ENCODE measurements around the gene MED16.
"Not testable (repeated sequence)": the region's sequence is repeated elsewhere in the genome, so short reads cannot be mapped to it uniquely, and the experiment has no call there.

MED16 gene

DNA sequence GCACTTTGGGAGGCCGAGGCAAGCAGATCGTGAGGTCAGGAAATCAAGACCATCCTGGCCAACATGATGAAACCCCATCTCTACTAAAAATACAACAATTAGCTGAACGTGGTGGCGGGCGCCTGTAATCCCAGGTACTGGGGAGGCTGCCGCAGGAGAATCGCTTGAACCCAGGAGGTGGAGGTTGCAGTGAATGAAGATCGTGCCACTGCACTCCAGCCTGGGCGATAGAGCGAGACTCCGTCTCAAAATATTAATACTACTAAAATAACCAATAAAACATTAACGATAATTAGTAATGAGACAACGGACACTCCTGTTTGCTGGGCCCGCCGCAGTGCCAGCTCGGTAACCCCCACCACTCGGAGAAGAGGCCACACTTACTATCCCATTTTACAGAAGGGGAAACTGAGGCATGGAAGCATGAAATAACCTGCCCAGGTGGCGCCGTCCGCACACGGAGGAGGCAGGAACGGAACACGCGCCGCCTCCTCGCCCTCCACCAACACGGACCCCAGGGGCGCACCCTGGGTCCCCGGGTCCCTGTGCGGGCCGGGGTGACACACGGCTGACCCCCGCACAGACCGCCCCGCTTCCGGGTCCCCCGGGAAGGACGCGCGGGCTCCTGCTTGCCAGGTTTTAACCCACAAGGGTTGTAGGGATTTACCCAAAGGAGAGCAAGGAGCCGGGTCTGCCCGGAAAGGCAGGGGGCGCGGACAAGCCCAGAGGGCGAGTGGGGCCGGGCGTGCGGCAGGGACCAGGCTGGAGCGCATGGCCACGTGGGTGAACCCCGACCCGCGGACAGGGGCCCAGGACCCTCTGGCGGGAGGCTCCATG, 18.4 kb upstream of the MED16 start:
- no peak for DNase-seq

DNA sequence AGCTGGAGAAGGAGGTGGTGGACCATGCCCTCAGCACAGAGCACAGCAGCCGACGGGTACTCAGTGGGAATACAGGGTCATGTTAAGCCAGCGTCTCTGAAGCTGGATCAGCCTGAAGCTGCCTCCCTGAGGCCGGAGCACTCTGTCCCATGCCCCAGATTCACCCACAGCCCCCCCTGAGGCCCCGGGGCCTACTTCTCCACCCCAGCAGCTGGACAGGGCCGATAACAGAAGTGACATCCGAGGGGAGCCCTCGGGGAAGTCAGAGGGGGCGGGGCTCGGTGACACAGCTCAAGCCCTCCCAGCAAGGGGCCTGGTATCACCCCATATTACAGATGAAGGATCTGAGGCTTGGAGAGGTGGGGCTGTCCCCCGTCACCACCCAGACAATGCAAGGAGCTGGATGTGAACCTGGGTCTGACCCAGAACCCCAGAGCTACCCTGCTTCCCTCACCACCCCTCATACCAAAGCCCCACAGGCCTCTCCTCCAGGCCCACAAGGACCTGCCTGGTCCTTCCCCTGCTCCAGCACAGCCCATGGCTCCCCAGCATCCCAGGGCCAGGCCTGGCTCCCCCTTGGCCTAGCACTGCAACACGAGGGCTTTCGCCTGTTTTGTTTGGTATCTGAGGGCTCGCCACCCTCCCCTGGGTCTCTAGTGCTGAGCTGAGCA, 14.3 kb upstream of the MED16 start:
- DNase-seq: no peak

DNA sequence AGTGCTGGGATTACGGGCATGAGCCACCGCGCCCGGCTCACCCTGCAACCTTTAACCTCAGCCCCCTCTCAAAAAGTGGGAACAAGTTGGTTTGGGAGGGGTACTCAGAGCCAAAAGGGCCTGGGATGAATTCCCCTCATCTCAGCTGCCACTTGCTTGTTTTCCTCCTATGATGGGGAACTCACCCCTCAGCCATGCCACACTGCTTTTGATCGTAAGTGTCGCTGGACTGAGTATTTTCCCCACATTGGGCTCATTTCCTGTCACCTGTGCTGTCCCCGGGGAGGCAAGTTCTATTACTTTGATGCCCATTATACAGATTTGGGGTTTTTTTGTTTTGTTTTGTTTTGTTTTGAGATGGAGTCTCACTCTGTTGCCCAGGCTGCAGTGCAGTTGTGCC, 13.5 kb upstream of the MED16 start:
- DNase-seq: no peak

DNA sequence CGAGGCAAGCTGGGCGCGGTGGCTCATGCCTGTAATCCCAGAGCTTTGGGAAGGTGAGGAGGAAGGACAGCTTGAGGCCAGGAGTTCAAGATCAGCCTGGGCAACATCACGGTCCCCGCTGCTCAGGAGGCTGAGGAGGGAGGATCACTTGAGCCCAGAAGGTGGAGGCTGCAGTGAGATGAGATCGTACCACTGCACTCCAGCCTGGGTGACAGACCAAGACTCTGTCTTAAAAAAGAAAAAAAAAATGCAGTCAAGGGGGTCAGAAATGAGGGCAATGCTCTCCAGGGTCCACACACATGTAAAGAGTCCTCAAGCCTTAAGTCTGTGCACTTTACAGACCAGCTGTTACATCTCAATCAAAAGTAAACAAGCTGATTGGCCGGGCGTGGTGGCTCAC, 11.6 kb upstream of the MED16 start:
- no peak for DNase-seq

DNA sequence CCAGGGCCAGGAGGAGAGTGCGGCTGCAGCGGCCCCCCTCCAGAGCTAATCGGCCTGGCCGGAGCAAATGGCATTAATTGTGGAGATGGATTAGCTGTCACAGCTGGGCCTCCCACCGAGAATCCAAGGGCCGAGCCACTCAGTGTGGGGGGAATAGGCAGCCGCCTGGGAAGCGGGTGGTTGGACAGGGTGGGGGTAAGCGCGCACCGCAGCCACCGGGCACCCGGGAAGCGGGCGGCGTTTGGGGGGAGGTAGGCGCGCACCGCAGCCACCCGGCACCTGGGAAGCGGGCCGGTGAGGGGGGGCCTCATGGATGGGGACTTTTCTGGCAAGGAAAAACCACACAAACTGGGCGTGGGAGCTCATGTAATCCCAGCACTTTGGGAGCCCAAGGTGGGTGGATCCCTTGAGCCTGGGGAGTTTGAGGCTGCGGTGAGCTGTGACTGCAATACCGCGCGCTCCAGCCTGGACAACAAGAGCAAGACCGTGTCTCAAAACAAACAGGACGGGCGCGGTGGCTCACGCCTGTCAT, 10.3 kb upstream of the MED16 start:
- no peak for DNase-seq

DNA sequence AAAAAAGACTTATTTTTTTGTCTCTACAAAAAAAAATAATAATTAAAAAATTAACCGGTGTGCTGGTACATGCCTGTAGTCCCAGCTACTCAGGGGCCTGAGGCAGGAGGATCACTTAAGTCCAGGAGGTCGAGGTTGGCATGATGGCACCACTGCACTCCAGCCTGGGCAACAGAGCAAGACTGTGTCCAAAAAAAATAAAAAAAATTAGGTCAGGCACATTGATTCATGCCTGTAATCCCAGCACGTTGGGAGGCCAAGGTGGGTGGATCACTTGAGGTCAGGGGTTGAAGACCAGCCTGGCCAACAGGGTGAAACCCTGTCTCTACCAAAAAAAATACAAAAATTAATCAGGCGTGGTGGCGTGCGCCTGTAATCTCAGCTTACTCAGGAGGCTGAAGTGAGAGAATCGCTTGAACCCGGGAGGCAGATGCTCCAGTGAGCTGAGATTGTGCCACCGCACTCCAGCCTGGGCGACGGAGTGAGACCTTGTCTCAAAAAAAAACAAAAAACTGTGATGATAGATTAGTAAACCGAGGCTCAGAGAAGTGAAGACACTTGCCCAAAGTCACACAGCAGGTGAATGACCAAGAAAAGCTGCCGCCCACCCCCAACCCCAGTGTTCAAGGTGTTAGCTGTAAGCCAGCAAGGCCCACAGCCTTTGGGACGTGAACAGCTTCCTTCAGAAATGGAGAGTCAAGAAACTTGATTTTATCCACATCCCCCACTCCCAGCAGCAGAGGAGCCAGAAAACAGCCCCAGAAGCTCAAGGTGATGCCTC, 9.6 kb upstream of the MED16 start:
- DNase-seq: no peak

DNA sequence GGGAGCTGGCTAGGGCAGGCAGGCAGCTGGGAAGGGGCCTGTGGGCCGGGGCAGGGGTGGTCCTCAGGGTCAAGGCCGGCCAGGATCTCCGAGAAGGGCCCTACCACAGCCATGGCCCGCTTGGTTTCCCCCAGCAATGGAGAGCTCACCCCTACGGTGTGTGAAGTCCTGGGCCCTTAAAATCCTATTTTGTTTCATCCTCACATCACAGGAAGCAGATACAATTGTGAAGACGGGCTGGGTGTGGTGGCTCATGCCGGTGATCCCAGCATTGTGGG, 9.0 kb upstream of the MED16 start:
- no peak for DNase-seq

DNA sequence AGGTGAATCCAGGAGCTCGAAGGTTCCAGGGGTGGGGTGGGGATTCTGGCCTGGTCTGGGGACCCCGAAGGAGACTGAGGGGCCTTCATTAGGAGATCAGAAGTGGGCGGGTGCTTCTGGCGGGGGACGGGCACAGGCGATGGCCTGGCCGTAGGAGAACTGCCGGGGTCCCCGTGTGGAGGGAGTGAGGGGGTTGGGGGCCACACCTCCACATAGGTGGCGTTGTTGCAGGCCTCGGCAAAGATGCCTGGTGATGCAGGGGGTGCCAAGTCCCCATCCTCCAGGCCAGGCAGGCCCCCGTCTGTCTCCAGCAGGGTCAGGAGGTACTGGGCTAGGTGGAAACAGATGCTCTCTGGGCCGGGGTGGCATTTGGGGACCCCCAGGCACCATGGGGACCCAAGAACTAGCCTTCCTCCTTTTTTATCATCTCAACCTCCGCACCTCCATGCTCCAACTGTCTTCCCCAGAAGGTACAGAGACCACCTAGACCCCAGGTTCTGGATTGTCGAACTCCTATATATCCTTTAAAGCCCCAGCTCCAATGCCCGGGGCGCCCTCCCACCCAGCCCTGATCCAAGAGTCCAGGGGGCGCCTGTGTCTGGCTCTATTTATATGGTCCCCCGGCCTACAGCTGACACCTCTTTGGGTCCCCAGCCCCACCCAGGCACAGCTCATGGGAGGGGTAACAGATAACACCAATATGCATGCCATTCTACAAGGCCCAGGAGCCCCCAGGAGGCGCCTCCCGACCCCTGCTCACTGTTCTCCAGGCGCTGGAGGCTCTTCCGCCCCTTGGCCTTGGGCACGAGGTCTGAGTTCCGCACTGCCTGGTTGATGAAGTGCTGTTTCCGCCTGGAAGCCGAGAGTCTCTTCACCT, 8.5 kb upstream of the MED16 start:
- no peak for DNase-seq

DNA sequence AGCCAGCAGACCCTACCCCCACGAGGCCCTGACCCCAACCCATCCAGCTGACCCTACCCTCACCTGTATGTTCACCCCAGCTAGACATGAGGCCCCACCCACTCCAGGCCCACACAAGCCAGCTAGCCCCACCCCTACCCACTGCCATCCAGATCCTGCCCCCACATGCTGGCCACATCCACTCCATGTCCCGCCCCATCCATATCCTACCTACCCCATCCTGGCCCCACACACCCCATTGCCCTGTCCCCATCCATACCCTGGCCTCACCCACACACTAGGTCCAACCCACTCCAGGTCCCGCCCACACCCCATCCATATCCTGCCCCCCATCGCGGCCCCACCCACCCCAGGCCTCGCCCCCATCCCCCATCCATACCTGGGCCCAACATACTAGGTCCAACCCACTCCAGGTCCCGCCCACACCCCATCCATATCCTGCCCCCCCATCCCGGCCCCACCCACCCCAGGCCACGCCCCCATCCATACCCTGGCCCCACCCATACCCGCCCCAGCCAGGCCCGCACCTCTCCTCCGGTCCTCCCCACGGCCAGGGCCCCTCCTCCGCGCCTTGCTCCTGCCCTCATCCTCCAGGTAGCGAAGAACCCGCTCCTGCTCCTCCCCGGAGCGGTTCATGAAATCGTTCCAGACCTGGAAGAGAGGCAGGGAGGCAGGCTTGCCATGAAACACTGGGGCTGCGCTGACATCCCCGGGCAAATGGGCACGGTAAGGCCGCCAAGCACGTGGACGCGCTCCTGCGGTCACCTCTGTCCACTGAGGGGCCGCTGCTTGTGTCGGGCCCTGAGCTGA, 7.5 kb upstream of the MED16 start:
- DNase-seq: peak in 2 of 5 experiments; percentile 47 to 49

DNA sequence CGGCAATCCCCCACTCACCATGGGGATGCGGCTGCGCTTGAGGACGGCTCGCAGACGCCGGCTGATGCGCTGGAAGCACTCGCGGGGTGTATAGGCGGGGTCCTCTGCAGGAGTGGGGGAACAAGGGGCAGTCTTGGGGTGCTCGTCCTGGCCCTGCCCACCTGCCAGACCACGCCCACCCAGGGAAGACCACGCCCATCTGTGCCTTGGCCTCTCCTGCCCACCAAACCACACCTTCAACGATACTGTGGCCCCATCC, 7.0 kb upstream of the MED16 start:
- DNase-seq: no peak

DNA sequence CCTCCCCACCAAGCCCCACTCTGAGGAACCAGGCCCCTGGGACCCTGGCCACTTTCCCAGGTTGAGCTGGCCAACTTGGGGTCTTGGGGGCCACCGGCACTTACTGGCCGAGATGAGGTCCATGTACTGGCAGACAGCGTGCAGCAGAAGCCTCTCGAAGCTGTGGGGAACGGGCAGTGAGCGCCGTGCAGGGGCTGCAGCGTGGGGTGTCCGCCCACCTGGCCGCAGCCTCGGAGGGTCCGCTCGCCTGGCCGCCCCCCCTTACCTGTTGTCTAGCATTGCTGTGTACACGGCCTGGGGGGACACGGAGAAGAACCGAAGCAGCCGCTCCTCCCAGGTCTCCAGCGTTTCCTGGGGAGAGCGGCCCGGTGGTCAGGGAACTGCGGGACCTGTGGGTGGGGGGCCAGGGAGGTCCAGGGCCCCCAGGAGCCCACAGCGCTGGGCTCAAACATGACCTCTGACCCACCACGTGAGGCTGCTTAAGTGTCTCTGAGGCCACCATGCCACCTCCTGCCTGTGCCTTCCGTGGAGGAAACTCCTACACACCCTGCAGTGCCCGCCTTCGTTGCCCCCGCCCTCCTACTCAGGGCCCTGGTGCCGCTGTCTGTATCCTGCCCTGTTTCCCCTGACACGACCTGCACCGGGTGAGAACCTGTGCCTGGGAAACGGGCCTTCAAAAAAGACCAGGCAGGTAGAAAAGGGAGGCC, 6.5 kb upstream of the MED16 start:
- DNase-seq: no peak

DNA sequence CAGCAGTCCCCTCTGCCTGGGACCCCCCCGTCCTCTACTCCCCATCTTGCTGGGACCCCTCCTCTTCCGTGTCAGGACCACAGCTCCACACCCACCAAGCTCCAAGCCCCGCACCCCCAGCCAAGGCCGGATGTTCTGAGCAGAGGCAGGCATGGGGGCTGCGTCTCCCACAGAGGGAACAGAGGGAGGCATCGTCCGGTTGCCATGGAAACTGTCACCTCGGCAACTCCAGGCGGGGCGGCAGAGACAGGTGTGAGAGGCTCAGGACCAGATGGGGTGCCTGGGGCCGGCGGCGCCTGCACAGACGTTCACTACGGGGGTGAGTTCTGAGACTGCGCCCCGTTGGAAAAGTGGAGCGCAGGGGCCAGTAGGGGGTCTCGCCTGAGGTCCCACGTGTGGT, 5.7 kb upstream of the MED16 start:
- no peak for DNase-seq

DNA sequence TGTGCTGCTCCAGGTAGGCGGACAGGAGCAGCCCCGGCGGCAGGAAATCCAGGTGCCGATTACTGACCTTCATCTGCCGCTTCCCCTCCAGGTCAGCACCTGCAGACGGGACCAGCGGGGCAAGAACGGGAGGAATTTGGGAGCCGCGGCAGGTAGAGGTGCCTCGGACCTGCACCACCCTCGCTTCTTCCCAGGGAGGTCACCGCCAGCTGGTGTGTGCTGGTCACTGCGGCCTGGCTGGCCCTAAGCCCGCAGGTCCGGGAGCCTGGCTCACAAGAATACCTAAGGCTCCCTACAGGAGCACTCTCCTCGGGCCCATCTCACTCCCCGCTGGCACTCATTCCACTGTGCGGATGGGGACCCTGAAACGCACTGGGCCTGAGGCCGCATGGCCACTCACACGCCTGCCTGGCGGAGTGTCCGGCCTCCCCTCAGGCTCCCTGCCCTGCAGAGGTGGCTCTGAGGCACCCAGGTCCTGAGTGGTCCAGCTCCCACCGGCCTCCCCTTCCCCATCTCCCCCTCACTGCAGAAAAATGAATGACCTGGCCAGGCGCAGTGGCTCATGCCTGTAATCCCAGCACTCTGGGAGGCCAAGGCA, 4.6 kb upstream of the MED16 start:
- no peak for DNase-seq

DNA sequence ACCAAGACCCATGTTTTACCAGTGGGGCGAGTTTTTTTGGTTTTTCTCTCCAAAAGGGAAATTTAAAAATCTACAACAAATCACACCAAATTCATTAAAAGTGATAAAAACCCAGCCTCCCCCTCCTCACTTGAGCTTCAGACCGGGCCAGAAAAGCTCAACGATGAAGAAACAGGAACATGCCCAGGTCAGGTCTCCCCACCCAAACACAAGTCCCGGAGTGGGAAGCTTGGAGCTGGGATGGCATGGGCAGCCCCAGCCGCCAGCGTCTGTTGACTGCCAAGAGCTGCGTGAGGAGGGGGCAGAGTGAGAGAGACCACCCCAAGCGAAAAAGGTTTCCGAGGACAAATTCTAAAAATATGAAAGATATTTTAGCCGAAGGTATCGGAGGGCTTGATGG, 4.0 kb upstream of the MED16 start:
- no peak for DNase-seq

DNA sequence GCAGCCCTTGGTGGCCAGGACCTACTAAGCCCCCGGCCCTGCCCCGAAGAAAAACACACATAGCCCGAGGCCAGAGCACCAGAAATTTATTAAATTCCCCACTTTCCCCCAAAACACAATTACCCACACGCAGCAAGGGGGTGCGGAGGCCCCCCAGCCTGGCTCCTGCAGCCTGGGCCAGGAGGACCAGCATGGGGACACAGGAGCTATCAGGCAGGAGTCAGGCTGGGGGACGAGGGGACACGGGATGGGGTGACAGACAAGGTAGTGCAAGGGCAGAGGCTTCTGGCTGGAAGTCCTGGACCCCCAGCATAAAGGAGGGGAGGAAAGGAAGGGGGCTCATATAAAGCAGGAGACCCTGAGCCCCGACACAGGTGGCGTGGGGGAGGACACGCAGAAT, 3.4 kb upstream of the MED16 start:
- no peak for DNase-seq

DNA sequence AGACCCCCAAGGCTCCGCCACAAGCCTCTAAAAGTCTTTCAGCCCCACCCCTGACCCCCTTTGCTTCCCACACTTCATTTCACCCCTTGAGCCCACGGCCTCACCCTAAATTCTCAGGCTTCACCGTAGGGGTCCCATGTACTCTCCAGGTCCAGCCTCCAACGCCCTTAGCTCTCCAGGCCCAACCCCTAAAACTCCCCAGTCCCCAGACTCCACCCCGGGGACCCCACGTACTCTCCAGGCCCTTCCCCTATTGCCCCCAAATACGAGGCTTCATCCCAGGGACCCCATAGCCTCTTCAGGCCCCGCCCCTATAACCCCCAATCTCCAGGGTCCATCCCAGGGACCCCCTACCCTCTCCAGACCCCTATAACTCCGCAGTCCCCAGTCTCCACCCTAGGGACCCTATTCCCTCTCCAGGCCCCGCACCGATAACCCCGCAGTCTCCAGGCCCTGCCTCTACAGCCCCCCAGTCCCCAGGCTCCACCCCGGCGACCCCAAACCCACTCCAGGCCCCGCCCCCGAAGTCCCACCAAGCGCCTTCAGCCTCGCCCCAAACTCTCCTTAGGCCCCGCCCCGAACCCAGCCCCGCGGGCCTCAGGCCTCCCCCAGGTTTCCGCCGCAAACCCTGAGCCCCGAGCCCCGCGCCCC, 619 bp downstream of the MED16 start:
- DNase-seq: no peak

DNA sequence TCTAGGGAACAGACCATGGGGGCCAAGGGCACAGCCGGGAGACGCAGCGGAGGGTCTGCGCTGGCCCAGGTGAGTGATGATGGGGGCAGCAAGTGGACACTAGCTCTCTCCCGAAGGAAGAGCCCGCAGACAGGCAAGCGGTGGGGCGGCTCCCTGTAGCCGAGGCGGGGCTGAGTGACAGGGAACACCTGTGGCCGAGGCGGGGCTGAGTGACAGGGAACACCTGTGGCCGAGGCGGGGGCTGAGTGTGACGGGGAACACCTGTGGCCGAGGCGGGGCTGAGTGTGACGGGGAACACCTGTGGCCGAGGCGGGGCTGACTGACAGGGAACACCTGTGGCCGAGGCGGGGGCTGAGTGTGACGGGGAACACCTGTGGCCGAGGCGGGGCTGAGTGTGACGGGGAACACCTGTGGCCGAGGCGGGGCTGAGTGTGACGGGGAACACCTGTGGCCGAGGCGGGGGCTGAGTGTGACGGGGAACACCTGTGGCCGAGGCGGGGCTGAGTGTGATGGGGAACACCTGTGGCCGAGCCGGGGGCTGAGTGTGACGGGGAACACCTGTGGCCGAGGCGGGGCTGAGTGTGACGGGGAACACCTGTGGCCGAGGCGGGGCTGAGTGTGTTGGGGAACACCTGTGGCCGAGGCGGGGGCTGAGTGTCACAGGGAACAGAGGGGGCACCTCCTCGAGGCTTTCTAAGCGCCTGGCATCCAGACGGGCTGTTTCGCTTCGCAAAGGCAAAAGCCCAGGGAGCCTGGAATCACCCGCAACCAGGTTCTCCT, 1.4 kb downstream of the MED16 start:
- DNase-seq: not testable (repeated sequence)

DNA sequence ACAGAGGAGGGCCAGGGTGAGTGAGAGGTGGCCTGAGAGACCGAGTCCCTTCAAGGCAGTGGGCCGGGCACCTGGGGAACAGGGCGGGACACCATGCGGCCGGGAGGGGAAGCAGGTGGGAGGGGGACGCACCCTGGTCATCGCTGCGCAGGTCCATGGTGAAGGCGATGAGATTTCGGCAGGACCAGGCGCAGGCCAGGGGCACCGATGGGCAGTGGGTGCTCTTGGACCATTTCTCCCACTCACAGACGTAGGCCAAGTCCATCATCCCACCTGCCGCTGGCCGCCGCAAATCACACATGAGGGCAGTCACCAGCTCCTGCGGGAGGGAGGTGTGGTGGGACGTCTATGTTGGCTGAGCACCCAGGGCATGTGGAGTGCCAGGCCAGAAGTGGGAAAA, 2.2 kb downstream of the MED16 start:
- DNase-seq: no peak

DNA sequence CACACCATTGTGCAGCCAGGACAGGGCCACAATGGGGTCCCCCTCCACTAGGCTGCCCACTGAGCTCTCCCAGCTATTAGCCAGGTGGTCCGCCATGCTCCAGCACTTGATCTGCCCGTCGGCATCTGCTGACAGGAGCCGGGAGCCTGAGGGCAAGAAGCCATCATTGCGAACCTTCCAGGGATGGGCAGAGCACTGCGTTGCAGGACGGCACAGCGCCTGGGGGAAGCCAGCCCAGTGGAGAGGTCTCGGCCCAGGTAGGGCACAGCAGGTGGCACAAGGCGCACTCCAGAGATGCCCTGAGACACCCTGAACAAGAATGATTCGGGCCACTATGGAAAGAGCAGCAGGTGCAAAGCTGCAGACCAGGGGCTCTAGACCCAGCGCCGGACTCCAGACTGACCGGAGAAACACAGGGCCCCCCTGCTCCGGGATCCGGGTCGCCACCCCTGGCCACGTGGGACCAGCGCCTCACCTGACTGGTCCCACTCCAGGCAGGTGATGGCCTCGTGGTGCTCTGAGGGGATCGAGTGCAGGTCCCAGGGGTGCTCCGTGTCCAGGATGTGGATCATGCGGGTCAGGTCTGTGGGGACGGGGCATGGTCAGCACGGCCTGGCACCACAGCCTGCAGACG, 3.2 kb downstream of the MED16 start:
- no peak for DNase-seq
